ENCODE measurements around the gene MGAT5.
"Not testable (repeated sequence)": the region's sequence is repeated elsewhere in the genome, so short reads cannot be mapped to it uniquely, and the experiment has no call there.

MGAT5 gene

DNA sequence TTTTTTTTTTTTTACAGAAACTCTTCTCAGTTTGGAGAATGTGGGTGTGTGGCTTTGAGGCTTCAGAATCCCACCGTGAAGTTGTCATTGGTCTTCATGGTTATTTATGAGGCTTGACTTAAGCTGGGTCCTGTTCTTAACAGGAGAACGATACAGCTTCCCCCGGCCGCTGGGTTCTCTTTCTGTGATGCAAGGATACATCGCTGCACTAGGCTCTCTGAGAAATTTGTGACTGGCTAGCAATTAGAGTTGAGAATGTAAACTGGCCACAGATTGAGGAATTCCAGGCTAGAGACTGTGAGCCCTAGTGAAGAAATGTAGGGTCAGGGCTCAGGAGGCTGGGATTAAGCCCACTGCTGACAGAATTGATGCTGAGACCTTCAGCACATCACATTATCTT is 29.8 kb downstream of the MGAT5 start:
- no peaks in the 10 kb centered on the region for H3K27me3 ChIP-seq (ENCODE audit: control insufficient read depth, insufficient read depth, low read length)
- no peak overlapping the region for H3K9ac ChIP-seq (ENCODE audit: low read depth, low read length)
- no peaks in the 10 kb centered on the region for H3K36me3 ChIP-seq (ENCODE audit: control insufficient read depth, insufficient read depth, low read length)
- no peak overlapping the region for H3K4me3 ChIP-seq (ENCODE audit: low read depth, low read length)
- H3K4me1 ChIP-seq (ENCODE audit: control insufficient read depth, insufficient read depth, low read length) = no peaks in the 10 kb centered on the region
- no peaks in the 10 kb centered on the region for H3K9me3 ChIP-seq (ENCODE audit: control insufficient read depth, insufficient read depth, low read length)

DNA sequence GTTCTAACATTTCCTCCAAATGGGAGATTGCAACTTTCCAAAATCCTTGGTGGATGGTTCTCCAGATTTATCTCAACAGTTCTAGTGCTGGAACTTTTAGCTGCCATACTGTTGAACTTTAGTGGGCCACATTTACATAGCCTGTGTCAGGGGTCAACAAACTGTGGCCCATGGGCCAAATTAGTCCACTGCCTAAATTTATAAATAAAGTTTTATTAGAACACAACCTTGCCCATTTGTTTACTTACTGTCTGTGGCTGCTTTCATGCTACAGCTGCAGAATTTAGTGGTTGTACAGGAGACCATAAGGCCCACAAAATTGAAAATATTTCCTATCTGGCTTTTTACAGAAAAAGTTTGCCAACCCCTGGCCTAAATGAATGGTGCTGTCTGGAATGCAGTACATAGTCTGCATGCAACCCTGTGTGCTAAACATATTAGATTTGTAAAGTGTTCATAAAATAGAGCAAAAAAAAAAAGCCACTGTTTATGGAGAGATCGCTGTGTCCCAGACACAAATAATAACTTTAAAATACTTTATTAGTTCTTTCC is 30.3 kb downstream of the MGAT5 start:
- no peaks in the 10 kb centered on the region for H3K9me3 ChIP-seq (ENCODE audit: control insufficient read depth, insufficient read depth, low read length)
- no peaks in the 10 kb centered on the region for H3K4me1 ChIP-seq (ENCODE audit: control insufficient read depth, insufficient read depth, low read length)
- H3K4me3 ChIP-seq (ENCODE audit: low read depth, low read length) = no peak overlapping the region
- H3K36me3 ChIP-seq (ENCODE audit: control insufficient read depth, insufficient read depth, low read length) = no peaks in the 10 kb centered on the region
- H3K27me3 ChIP-seq (ENCODE audit: control insufficient read depth, insufficient read depth, low read length) = no peaks in the 10 kb centered on the region
- no peak overlapping the region for H3K9ac ChIP-seq (ENCODE audit: low read depth, low read length)

GRCh38 chr2:134287323-134287722 is 33.5 kb downstream of the MGAT5 start:
- Histone ChIP-seq H3K4me1 (ENCODE audit: control insufficient read depth, insufficient read depth, low read length) (no peaks in the 10 kb centered on the region), H3K36me3 (ENCODE audit: control insufficient read depth, insufficient read depth, low read length) (no peaks in the 10 kb centered on the region), H3K9ac (ENCODE audit: low read depth, low read length) (no peak overlapping the region), H3K4me3 (ENCODE audit: low read depth, low read length) (no peak overlapping the region), H3K27me3 (ENCODE audit: control insufficient read depth, insufficient read depth, low read length) (no peaks in the 10 kb centered on the region), H3K9me3 (ENCODE audit: control insufficient read depth, insufficient read depth, low read length) (no peaks in the 10 kb centered on the region)

GRCh38 chr2:134288814-134289213 is 34.9 kb downstream of the MGAT5 start:
- no peak overlapping the region for H3K4me3 ChIP-seq (ENCODE audit: low read depth, low read length)
- no peaks in the 10 kb centered on the region for H3K9me3 ChIP-seq (ENCODE audit: control insufficient read depth, insufficient read depth, low read length)
- no peak overlapping the region for H3K9ac ChIP-seq (ENCODE audit: low read depth, low read length)
- no peaks in the 10 kb centered on the region for H3K27me3 ChIP-seq (ENCODE audit: control insufficient read depth, insufficient read depth, low read length)
- no peaks in the 10 kb centered on the region for H3K36me3 ChIP-seq (ENCODE audit: control insufficient read depth, insufficient read depth, low read length)
- H3K4me1 ChIP-seq (ENCODE audit: control insufficient read depth, insufficient read depth, low read length) = no peaks in the 10 kb centered on the region

DNA sequence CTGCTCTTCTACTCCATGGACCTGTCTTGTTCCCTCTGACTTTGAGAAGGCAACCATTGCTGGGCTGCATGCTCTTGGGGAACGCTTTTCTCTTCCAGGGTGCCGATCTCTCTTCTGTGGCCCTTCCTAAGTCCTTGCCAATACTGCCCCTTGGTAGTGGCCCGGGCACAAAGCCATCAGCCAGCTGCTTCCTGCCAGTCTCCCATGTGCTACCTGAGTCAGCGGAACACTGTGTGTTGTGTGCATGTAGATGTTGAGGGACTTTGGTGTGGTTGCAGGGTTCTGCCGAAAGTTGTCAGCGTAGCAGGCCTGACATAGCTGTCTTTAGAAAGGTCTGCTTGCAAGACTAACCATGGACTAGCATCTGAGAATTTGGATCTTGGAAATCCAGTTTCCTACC is 35.4 kb downstream of the MGAT5 start:
- H3K9ac ChIP-seq (ENCODE audit: low read depth, low read length) = no peak overlapping the region
- no peaks in the 10 kb centered on the region for H3K36me3 ChIP-seq (ENCODE audit: control insufficient read depth, insufficient read depth, low read length)
- no peaks in the 10 kb centered on the region for H3K9me3 ChIP-seq (ENCODE audit: control insufficient read depth, insufficient read depth, low read length)
- H3K27me3 ChIP-seq (ENCODE audit: control insufficient read depth, insufficient read depth, low read length) = no peaks in the 10 kb centered on the region
- H3K4me1 ChIP-seq (ENCODE audit: control insufficient read depth, insufficient read depth, low read length) = peaks cover 2% of the 10 kb centered on the region
- H3K4me3 ChIP-seq (ENCODE audit: low read depth, low read length) = no peak overlapping the region

GRCh38 chr2:134290358-134290757 is 36.5 kb downstream of the MGAT5 start:
- Histone ChIP-seq H3K4me3 (ENCODE audit: low read depth, low read length) (no peak overlapping the region), H3K4me1 (ENCODE audit: control insufficient read depth, insufficient read depth, low read length) (peaks cover 4% of the 10 kb centered on the region), H3K9me3 (ENCODE audit: control insufficient read depth, insufficient read depth, low read length) (no peaks in the 10 kb centered on the region), H3K9ac (ENCODE audit: low read depth, low read length) (no peak overlapping the region), H3K36me3 (ENCODE audit: control insufficient read depth, insufficient read depth, low read length) (no peaks in the 10 kb centered on the region), H3K27me3 (ENCODE audit: control insufficient read depth, insufficient read depth, low read length) (no peaks in the 10 kb centered on the region)

- H3K9me3 ChIP-seq (ENCODE audit: control insufficient read depth, insufficient read depth, low read length) = no peaks in the 10 kb centered on the region
- peaks cover 4% of the 10 kb centered on the region for H3K4me1 ChIP-seq (ENCODE audit: control insufficient read depth, insufficient read depth, low read length)
- H3K9ac ChIP-seq (ENCODE audit: low read depth, low read length) = no peak overlapping the region
- no peaks in the 10 kb centered on the region for H3K27me3 ChIP-seq (ENCODE audit: control insufficient read depth, insufficient read depth, low read length)
- H3K36me3 ChIP-seq (ENCODE audit: control insufficient read depth, insufficient read depth, low read length) = no peaks in the 10 kb centered on the region
- H3K4me3 ChIP-seq (ENCODE audit: low read depth, low read length) = no peak overlapping the region
These were observed 38.6 kb downstream of the MGAT5 start for GRCh38 chr2:134292514-134292913.

DNA sequence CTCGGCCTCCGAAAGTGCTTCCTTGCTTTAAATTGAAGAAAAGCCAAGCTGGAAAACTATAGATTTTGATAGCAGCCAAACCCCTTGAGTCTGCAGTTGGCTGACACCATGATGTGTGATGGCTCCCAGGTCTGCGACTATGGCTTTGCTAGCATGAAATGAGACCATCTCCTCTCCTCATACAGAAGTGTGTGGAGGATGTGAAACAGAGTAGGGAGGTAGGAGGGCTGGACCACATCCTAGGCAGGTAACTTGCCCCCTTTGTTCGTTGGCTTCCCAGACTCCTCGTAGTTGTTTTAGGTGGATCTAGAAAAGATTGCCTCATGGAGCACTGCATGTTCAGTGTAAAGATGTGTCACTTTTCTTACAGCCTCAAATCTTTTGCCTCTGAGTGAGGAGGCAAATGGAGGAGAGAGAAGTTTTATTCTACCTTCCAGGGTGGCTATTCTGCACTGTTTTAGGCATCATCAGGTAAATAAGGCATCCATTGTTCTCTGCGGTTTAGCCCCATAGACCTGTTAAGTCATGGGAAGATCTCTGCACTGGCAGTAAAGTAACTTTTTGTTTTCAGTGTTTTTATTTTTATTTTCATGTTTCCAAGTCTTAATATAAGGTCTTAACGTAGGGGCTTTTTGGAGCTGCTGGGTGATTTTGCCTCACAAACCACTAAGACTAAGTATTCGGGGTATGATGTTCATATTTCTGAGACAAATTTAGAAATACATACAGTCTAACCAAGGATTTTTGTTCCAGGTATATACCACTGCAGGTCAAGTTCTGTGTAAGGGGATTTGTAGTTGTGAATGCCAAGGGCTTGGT is 40.1 kb downstream of the MGAT5 start:
- H3K9me3 ChIP-seq (ENCODE audit: control insufficient read depth, insufficient read depth, low read length) = no peaks in the 10 kb centered on the region
- H3K4me3 ChIP-seq (ENCODE audit: low read depth, low read length) = no peak overlapping the region
- no peaks in the 10 kb centered on the region for H3K27me3 ChIP-seq (ENCODE audit: control insufficient read depth, insufficient read depth, low read length)
- H3K9ac ChIP-seq (ENCODE audit: low read depth, low read length) = no peak overlapping the region
- H3K36me3 ChIP-seq (ENCODE audit: control insufficient read depth, insufficient read depth, low read length) = no peaks in the 10 kb centered on the region
- H3K4me1 ChIP-seq (ENCODE audit: control insufficient read depth, insufficient read depth, low read length) = peaks cover 4% of the 10 kb centered on the region

DNA sequence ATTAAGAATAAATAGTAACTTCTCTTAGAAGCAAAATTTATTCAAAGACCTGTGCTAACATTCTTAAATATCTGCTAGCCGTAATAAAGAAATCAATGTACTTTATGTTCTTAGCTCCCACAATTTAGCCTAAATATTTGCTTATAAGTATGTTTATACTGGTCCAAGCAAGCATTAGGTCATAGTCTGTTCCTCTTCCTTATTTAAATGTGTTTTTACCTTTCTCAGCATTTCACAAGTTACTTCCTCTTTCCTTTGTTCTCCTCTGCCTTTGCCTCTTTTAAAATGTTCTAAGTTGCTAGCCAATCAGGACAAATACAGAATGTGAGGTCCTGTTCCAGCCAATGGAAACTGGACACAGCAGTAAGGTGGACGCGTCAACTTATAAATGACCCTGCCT is 40.7 kb downstream of the MGAT5 start:
- H3K27me3 ChIP-seq (ENCODE audit: control insufficient read depth, insufficient read depth, low read length); H3K4me1 ChIP-seq (ENCODE audit: control insufficient read depth, insufficient read depth, low read length); H3K4me3 ChIP-seq (ENCODE audit: low read depth, low read length); H3K9ac ChIP-seq (ENCODE audit: low read depth, low read length); H3K9me3 ChIP-seq (ENCODE audit: control insufficient read depth, insufficient read depth, low read length); H3K36me3 ChIP-seq (ENCODE audit: control insufficient read depth, insufficient read depth, low read length): not testable (repeated sequence)

DNA sequence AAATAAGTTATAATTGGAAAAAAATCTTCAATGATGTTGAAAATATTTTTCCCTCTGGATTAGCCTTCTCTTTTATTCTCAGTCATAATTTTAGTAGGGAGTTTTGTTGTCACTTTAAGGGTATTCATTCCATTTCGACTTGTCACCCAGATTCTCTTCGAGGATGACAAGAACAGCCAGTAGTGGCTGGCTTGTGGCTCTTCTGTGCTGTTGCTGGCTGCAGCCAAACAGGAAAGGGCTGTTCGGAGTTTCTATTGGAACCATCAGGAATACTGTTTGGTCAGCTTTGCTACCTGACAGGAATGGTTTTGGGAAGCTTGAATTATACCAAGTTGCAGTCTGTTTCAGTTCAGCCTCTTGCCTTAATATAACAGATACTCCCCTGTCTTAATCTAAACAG is 41.6 kb downstream of the MGAT5 start:
- Histone ChIP-seq H3K9ac (ENCODE audit: low read depth, low read length) (no peak overlapping the region), H3K4me1 (ENCODE audit: control insufficient read depth, insufficient read depth, low read length) (peaks cover 4% of the 10 kb centered on the region), H3K36me3 (ENCODE audit: control insufficient read depth, insufficient read depth, low read length) (no peaks in the 10 kb centered on the region), H3K9me3 (ENCODE audit: control insufficient read depth, insufficient read depth, low read length) (no peaks in the 10 kb centered on the region), H3K27me3 (ENCODE audit: control insufficient read depth, insufficient read depth, low read length) (no peaks in the 10 kb centered on the region), H3K4me3 (ENCODE audit: low read depth, low read length) (no peak overlapping the region)

GRCh38 chr2:134296301-134296700 is 42.4 kb downstream of the MGAT5 start:
- Histone ChIP-seq H3K36me3 (ENCODE audit: control insufficient read depth, insufficient read depth, low read length) (no peaks in the 10 kb centered on the region), H3K4me3 (ENCODE audit: low read depth, low read length) (no peak overlapping the region), H3K27me3 (ENCODE audit: control insufficient read depth, insufficient read depth, low read length) (no peaks in the 10 kb centered on the region), H3K9me3 (ENCODE audit: control insufficient read depth, insufficient read depth, low read length) (no peaks in the 10 kb centered on the region), H3K4me1 (ENCODE audit: control insufficient read depth, insufficient read depth, low read length) (peaks cover 4% of the 10 kb centered on the region), H3K9ac (ENCODE audit: low read depth, low read length) (no peak overlapping the region)

DNA sequence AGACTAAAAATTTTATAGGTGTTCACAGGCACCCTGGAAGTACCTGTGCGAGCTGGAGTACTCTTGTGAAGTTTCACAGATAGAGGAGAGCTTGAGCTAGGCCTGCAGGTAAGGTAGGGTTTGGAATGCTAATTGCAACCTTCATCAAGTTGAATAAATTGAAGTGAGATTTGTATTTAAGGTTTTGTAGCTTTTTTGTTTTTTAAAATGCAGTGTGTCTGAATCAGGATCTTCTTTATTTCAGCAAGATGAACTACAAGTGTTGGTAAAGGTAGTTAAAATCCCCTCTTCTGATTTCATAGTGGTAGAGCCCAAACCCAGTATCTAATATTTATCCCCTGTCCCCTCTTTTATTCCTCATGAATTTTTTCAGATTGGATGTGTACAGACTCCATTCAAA is 45.5 kb downstream of the MGAT5 start:
- H3K27me3 ChIP-seq (ENCODE audit: control insufficient read depth, insufficient read depth, low read length) = no peaks in the 10 kb centered on the region
- no peaks in the 10 kb centered on the region for H3K36me3 ChIP-seq (ENCODE audit: control insufficient read depth, insufficient read depth, low read length)
- H3K4me1 ChIP-seq (ENCODE audit: control insufficient read depth, insufficient read depth, low read length) = peaks cover under 1% of the 10 kb centered on the region
- no peak overlapping the region for H3K4me3 ChIP-seq (ENCODE audit: low read depth, low read length)
- no peaks in the 10 kb centered on the region for H3K9me3 ChIP-seq (ENCODE audit: control insufficient read depth, insufficient read depth, low read length)
- H3K9ac ChIP-seq (ENCODE audit: low read depth, low read length) = no peak overlapping the region
